Ishikawa (cell line): Measurements from ENCODE around the gene HEATR3.

Experiments
- EP300 ChIP-seq: IDR thresholded peaks from 2 replicates; pipeline ENCODE4 v1.6.1; 2012; ENCODE audit warnings: borderline replicate concordance
- NFIC ChIP-seq: IDR thresholded peaks from 2 replicates; pipeline ENCODE4 v1.6.1; 2012
- RAD21 ChIP-seq: IDR thresholded peaks from 2 replicates; pipeline ENCODE4 v1.6.1; 2012; ENCODE audit warnings: low read depth
- TAF1 ChIP-seq: IDR thresholded peaks from 2 replicates; pipeline ENCODE4 v1.6.1; 2012; ENCODE audit warnings: low read depth, mild to moderate bottlenecking
- TCF12 ChIP-seq: IDR thresholded peaks from 2 replicates; pipeline ENCODE4 v1.6.1; 2012; ENCODE audit warnings: low read depth
- ZBTB7A ChIP-seq: IDR thresholded peaks from 2 replicates; pipeline ENCODE4 v1.6.1; 2012; ENCODE audit warnings: low read depth
- TF ChIP-seq, protein P1 (sequence below): IDR thresholded peaks from 2 replicates; pipeline ENCODE4 v1.6.1; 2012; ENCODE audit warnings: low read depth, mild to moderate bottlenecking
- TF ChIP-seq, protein P2 (sequence below): IDR thresholded peaks from 2 replicates; pipeline ENCODE4 v1.6.1; 2012

DNA sequence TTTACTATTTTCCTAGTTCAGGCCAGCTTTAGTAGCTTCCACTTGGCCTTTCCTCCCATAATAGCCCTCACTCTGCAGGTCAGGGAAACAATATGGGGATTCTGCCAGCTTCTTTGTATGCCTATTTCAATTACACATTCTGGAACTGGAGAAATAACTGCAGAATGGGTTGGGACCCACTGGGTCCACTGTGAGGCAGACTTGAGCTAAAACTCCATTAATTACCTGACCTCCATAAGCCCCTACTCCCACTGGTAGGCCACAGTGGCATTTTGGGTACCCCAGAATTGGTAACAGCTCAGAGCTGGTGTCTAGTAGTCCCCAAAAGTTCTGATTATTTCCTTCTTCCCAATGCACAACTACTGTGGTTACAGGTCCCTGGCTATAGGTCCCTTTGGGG lies 70.6 kb downstream of the HEATR3 start:
- TF ChIP-seq, protein P1, sequence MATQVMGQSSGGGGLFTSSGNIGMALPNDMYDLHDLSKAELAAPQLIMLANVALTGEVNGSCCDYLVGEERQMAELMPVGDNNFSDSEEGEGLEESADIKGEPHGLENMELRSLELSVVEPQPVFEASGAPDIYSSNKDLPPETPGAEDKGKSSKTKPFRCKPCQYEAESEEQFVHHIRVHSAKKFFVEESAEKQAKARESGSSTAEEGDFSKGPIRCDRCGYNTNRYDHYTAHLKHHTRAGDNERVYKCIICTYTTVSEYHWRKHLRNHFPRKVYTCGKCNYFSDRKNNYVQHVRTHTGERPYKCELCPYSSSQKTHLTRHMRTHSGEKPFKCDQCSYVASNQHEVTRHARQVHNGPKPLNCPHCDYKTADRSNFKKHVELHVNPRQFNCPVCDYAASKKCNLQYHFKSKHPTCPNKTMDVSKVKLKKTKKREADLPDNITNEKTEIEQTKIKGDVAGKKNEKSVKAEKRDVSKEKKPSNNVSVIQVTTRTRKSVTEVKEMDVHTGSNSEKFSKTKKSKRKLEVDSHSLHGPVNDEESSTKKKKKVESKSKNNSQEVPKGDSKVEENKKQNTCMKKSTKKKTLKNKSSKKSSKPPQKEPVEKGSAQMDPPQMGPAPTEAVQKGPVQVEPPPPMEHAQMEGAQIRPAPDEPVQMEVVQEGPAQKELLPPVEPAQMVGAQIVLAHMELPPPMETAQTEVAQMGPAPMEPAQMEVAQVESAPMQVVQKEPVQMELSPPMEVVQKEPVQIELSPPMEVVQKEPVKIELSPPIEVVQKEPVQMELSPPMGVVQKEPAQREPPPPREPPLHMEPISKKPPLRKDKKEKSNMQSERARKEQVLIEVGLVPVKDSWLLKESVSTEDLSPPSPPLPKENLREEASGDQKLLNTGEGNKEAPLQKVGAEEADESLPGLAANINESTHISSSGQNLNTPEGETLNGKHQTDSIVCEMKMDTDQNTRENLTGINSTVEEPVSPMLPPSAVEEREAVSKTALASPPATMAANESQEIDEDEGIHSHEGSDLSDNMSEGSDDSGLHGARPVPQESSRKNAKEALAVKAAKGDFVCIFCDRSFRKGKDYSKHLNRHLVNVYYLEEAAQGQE, result no peak
- TF ChIP-seq, protein P2, sequence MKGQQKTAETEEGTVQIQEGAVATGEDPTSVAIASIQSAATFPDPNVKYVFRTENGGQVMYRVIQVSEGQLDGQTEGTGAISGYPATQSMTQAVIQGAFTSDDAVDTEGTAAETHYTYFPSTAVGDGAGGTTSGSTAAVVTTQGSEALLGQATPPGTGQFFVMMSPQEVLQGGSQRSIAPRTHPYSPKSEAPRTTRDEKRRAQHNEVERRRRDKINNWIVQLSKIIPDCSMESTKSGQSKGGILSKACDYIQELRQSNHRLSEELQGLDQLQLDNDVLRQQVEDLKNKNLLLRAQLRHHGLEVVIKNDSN, result no peak
- TF ChIP-seq EP300 (no peak), TAF1 (no peak), ZBTB7A (no peak), RAD21 (peak; percentile 25; the same call in 1 of the 2 replicates), TCF12 (no peak), NFIC (no peak)
